Kidney (tissue), 14 donors: ENCODE measurements around the gene FOSL2. TPM values are rescaled to one million over a fixed set of nuclear protein-coding genes. Genes with fewer than 3 reads are reported as not detected.
A peak's percentile ranks its signal among the peaks of the same experiment; 100 is the strongest.

Experiments
- DNase-seq, 5 donors: peaks; one replicate each; pipeline ENCODE4 v3.0.0-alpha.2; 2013 to 2020
- FAIRE-seq: peaks from 2 replicates; lab custom pipeline; 2012; peaks lifted over from hg19 to GRCh38; lab: Jason Lieb, UNC
- H3K27ac ChIP-seq, 2 donors: one replicate each; pipeline ENCODE4 v1.7.0; 2013; ENCODE audit warnings: low read depth in 2 of 2, low read length in 2 of 2, inconsistent platforms in 1 of 2
- H3K27me3 ChIP-seq: one replicate; pipeline ENCODE4 v1.7.1; 2013; ENCODE audit warnings: low read length, inconsistent platforms; ENCODE audit not compliant: control insufficient read depth, insufficient read depth
- H3K36me3 ChIP-seq, 3 donors: one replicate each; pipeline versions ENCODE4 v1.7.0 to v1.7.1; 2013; ENCODE audit warnings: low read length in 3 of 3, control low read depth in 1 of 3, inconsistent platforms in 1 of 3; ENCODE audit not compliant: insufficient read depth in 3 of 3, control insufficient read depth in 2 of 3
- H3K4me1 ChIP-seq, 3 donors: one replicate each; pipeline versions ENCODE4 v1.7.0 to v1.7.1; 2013; ENCODE audit warnings: low read length in 3 of 3, inconsistent platforms in 1 of 3, low read depth in 1 of 3; ENCODE audit not compliant: control insufficient read depth in 2 of 3, insufficient read depth in 2 of 3
- H3K4me3 ChIP-seq, 3 donors: one replicate each; pipeline versions ENCODE4 v1.7.0 to v1.8.1; 2013; ENCODE audit warnings: low read length in 3 of 3, control low read depth in 1 of 3, inconsistent platforms in 1 of 3
- H3K9ac ChIP-seq, 3 donors: one replicate each; pipeline versions ENCODE4 v1.7.0 to v1.7.1; 2013; ENCODE audit warnings: low read length in 3 of 3, control low read depth in 1 of 3, inconsistent platforms in 1 of 3
- H3K9me3 ChIP-seq, 3 donors: one replicate each; pipeline versions ENCODE4 v1.7.0 to v1.7.1; 2013; ENCODE audit warnings: low read length in 3 of 3, control low read depth in 1 of 3, inconsistent platforms in 1 of 3; ENCODE audit not compliant: control insufficient read depth in 2 of 3, insufficient read depth in 1 of 3
- intact Hi-C: fragments of 100-400 bp; cut with DNase I; formaldehyde crosslinking; loops from one replicate; pipeline ENCODE4 v1.11.1; 2022
- polyA plus RNA-seq: library from polyadenylated mRNA; stranded (reverse); fragments of 350-450 nt; fragmentation: Illumina TruSeq; extraction: RNeasy Lipid Tissue Mini Kit (QIAGEN cat#74804); gene quantifications from one replicate; pipeline ENCODE4 v1.2.3, GENCODE V29; 2014; ENCODE audit warnings: low read depth, low replicate concordance; ENCODE audit not compliant: insufficient read depth
- total RNA-seq: library from RNA; stranded (reverse); fragmentation: NEBNext Ultra II Directional; extraction: Animal tissue kit (Norgen Biotek cat#: 25700); gene quantifications from one replicate; pipeline ENCODE4 v1.2.1, GENCODE V29; 2021
- TF ChIP-seq, protein P1 (sequence below): IDR thresholded peaks from 3 replicates; pipeline ENCODE4 v1.5.1; 2012; ENCODE audit warnings: mild to moderate bottlenecking, moderate library complexity, borderline replicate concordance; ENCODE audit not compliant: insufficient read depth; ENCODE audit errors: extremely low read depth
- donor health status: control.
- donor health status: control.
- donor health status: control.
- donor health status: control.
- donor health status: control.
- donor health status: DM: yes; HTN: yes; CAD: no.
- donor health status: Normal renal cell carcinoma (clear cell type).

Gene FOSL2
- total and polyA plus RNA-seq, 2 donors from 2014 or later, result 20.6 to 149 TPM

DNA sequence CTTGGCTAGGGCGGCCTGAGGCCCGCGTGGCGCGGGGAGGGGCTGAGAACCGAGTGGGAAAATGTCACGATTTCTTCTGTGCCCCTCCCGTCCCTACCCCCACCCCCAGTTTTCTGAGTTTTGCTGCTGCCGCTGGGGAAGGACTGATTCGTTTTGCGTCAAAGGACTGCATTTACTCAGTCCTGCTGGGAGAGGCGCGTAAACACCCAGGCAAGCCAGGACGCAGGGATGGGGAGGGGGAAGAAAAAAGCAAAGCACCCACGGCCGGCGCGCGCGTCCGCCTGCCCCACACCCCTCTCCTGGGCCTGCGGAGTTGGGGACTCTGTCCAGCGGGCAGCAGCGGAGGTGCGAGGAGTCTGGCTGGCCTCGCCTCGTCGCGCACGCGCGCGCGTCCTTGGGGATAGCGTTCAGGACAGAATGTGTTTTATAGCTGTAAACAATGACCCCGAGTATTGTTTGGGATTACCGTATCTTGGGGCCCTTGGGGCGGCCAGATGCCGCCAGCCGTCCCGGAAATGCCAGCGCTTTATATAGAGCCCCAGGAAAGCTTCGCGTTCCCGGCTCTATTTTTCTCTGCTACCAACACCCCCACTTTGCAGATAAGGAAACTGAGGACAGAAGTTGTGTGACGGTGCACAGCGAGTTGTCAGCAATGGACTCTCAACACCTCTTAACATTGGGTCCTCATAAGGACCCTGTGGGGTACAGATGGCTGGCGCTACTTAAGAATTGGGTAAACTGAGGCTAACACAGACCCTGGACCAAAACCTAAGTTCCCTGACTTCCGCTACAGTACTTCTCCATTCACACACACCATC lies 1.7 kb upstream of the FOSL2 start:
- Histone ChIP-seq H3K27ac (peak overlapping the region; percentile 98 to 99), H3K9me3 (no peaks in the 10 kb centered on the region), H3K27me3 (no peaks in the 10 kb centered on the region), H3K4me1 (peaks cover 0 to 5% (median 3%) of the 10 kb centered on the region in 3 donors), H3K9ac (peak overlapping the region; percentile 39 to 99 (median 59)), H3K36me3 (no peaks in the 10 kb centered on the region), H3K4me3 (peak overlapping the region; percentile 52 to 80 (median 71))
- TF ChIP-seq, protein P1, sequence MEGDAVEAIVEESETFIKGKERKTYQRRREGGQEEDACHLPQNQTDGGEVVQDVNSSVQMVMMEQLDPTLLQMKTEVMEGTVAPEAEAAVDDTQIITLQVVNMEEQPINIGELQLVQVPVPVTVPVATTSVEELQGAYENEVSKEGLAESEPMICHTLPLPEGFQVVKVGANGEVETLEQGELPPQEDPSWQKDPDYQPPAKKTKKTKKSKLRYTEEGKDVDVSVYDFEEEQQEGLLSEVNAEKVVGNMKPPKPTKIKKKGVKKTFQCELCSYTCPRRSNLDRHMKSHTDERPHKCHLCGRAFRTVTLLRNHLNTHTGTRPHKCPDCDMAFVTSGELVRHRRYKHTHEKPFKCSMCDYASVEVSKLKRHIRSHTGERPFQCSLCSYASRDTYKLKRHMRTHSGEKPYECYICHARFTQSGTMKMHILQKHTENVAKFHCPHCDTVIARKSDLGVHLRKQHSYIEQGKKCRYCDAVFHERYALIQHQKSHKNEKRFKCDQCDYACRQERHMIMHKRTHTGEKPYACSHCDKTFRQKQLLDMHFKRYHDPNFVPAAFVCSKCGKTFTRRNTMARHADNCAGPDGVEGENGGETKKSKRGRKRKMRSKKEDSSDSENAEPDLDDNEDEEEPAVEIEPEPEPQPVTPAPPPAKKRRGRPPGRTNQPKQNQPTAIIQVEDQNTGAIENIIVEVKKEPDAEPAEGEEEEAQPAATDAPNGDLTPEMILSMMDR, result no peak
- DNase-seq (peak; percentile 63 to 94 (median 83)), FAIRE-seq (no peak)
- intact Hi-C loops, result no loop called here

DNA sequence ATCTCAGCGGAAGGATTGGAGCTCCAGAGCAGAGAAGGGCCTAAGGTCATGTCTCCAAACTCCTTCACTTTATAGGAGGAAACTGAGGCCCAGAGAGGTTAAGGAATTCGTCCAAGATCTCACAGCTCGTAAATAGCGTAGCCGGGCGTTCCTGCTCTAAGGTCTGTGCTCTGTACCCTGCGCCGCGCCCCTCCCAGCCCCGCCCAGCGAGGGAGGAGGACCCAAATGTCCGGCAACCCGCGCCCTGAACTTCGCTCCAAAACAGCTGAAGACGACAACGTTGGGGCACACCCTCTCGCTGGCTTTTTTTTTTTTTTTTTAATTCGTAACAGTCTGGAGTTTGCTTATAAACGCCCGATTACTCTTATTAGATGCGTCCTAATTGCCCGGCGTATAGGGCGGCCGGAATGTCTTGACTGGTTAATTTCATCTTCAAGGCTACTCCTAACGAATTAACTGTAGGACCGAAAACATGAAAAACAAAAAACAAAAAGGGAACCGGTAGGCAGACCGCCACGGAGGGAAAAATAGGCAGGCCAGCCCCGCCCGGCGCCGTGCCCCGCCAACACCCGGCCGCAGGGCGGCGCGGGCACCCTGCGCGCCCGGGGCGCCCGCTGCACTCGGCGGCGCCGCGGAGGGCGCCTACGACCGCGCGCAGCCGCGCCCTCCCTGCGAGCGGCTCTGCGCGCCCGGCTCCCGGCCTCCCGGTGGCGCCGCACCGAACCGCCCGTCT lies 928 bp upstream of the FOSL2 start:
- Histone ChIP-seq H3K27ac (peak overlapping the region; percentile 98 to 99), H3K9ac (peak overlapping the region; percentile 39 to 99 (median 59)), H3K27me3 (no peaks in the 10 kb centered on the region), H3K4me1 (peaks cover 0 to 5% (median 3%) of the 10 kb centered on the region in 3 donors), H3K9me3 (no peaks in the 10 kb centered on the region), H3K4me3 (peak overlapping the region; percentile 63 to 80 (median 71)), H3K36me3 (no peaks in the 10 kb centered on the region)
- DNase-seq (peak; percentile 63 to 98 (median 84)), FAIRE-seq (no peak)
- intact Hi-C loops, result no loop called here
- TF ChIP-seq, protein P1, result peak; percentile 21

DNA sequence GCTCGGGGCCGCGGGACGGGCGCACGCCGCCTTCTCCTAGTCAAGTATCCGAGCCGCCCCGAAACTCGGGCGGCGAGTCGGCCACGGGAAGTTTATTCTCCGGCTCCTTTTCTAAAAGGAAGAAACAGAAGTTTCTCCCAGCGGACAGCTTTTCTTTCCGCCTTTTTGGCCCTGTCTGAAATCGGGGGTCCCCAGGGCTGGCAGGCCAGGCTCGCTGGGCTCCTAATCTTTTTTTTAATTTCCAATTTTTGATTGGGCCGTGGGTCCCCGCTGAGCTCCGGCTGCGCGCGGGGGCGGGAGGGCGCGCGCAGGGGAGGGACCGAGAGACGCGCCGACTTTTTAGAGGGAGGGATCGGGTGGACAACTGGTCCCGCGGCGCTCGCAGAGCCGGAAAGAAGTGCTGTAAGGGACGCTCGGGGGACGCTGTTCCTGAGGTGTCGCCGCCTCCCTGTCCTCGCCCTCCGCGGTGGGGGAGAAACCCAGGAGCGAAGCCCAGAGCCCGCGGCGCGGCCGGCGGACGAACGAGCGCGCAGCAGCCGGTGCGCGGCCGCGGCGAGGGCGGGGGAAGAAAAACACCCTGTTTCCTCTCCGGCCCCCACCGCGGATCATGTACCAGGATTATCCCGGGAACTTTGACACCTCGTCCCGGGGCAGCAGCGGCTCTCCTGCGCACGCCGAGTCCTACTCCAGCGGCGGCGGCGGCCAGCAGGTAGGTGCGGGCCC lies 617 bp downstream of the FOSL2 start:
- Histone ChIP-seq H3K9ac (peak overlapping the region; percentile 26 to 94 (median 80)), H3K27me3 (no peaks in the 10 kb centered on the region), H3K36me3 (peaks cover 0 to 2% (median 0%) of the 10 kb centered on the region in 3 donors), H3K4me3 (peak overlapping the region; percentile 63 to 98 (median 80)), H3K9me3 (no peaks in the 10 kb centered on the region), H3K27ac (peak overlapping the region; percentile 98 to 99), H3K4me1 (peaks cover 0 to 13% (median 3%) of the 10 kb centered on the region in 3 donors)
- FAIRE-seq (no peak), DNase-seq (peak; percentile 67 to 94 (median 80))
- intact Hi-C loops, result no loop called here
- TF ChIP-seq, protein P1, result no peak
